ENCODE results near the gene PEX11G.

PEX11G gene

GRCh38 chr19:7458675-7459074, 30.2 kb downstream of the PEX11G start:
- H4K20me1 ChIP-seq (ENCODE audit: control insufficient read depth, insufficient read depth, low read depth, low read length) = peaks cover 6% of the 10 kb centered on the region; the same call in 1 of the 2 replicates
- no peak overlapping the region for H3K4me3 ChIP-seq (ENCODE audit: low read length)

GRCh38 chr19:7456964-7457541, 31.8 kb downstream of the PEX11G start:
- H3F3A ChIP-seq (ENCODE audit: control insufficient read depth, insufficient read depth) = no peaks in the 10 kb centered on the region
- H3K79me2 ChIP-seq (ENCODE audit: control insufficient read depth, low read length) = peaks cover 28% of the 10 kb centered on the region
- no peak for TF ChIP-seq EZH2phosphoT487 (IDR thresholded peaks at IDR 0.05; ENCODE audit: borderline replicate concordance, low read length)
- TF ChIP-seq, protein P1, sequence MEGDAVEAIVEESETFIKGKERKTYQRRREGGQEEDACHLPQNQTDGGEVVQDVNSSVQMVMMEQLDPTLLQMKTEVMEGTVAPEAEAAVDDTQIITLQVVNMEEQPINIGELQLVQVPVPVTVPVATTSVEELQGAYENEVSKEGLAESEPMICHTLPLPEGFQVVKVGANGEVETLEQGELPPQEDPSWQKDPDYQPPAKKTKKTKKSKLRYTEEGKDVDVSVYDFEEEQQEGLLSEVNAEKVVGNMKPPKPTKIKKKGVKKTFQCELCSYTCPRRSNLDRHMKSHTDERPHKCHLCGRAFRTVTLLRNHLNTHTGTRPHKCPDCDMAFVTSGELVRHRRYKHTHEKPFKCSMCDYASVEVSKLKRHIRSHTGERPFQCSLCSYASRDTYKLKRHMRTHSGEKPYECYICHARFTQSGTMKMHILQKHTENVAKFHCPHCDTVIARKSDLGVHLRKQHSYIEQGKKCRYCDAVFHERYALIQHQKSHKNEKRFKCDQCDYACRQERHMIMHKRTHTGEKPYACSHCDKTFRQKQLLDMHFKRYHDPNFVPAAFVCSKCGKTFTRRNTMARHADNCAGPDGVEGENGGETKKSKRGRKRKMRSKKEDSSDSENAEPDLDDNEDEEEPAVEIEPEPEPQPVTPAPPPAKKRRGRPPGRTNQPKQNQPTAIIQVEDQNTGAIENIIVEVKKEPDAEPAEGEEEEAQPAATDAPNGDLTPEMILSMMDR (IDR thresholded peaks at IDR 0.05; ENCODE audit: low read depth, low read length, poor library complexity, severe bottlenecking) = no peak
- peaks cover 6% of the 10 kb centered on the region; the same call in 1 of the 2 replicates for H3K9me2 ChIP-seq (replicated peaks; ENCODE audit: control insufficient read depth, low read length)
- no peak overlapping the region for H3K27ac ChIP-seq (ENCODE audit: low read depth, low read length)
- no peak overlapping the region for H3K4me2 ChIP-seq (ENCODE audit: low read length)
- no peaks in the 10 kb centered on the region for H3K4me1 ChIP-seq (ENCODE audit: control insufficient read depth, low read length)
- H4K20me1 ChIP-seq (ENCODE audit: control insufficient read depth, insufficient read depth, low read depth, low read length) = peaks cover 6% of the 10 kb centered on the region; the same call in 1 of the 2 replicates
- H3K9me3 ChIP-seq (ENCODE audit: control insufficient read depth, insufficient read depth, low read length) = no peaks in the 10 kb centered on the region; the same call in 1 of the 2 replicates
- H3K4me3 ChIP-seq (ENCODE audit: low read length) = no peak overlapping the region
- no peaks in the 10 kb centered on the region for H3K27me3 ChIP-seq (ENCODE audit: control insufficient read depth, low read length)
- H3K36me3 ChIP-seq (ENCODE audit: control insufficient read depth, low read length) = peaks cover 85% of the 10 kb centered on the region

More at GRCh38 chr19:7458675-7459074, 30.2 kb downstream of the PEX11G start:
- H3K79me2 ChIP-seq (ENCODE audit: control insufficient read depth, low read length) = peaks cover 19% of the 10 kb centered on the region
- no peak overlapping the region for H3K27ac ChIP-seq (ENCODE audit: low read depth, low read length)
- peaks cover 4% of the 10 kb centered on the region; the same call in 1 of the 2 replicates for H3K9me2 ChIP-seq (replicated peaks; ENCODE audit: control insufficient read depth, low read length)
- H3F3A ChIP-seq (ENCODE audit: control insufficient read depth, insufficient read depth) = no peaks in the 10 kb centered on the region
- TF ChIP-seq, protein P1 (IDR thresholded peaks at IDR 0.05; ENCODE audit: low read depth, low read length, poor library complexity, severe bottlenecking) = no peak
- TF ChIP-seq EZH2phosphoT487 (IDR thresholded peaks at IDR 0.05; ENCODE audit: borderline replicate concordance, low read length) = no peak
- H3K27me3 ChIP-seq (ENCODE audit: control insufficient read depth, low read length) = no peaks in the 10 kb centered on the region
- peaks cover 85% of the 10 kb centered on the region for H3K36me3 ChIP-seq (ENCODE audit: control insufficient read depth, low read length)
- H3K9me3 ChIP-seq (ENCODE audit: control insufficient read depth, insufficient read depth, low read length) = no peaks in the 10 kb centered on the region; the same call in 1 of the 2 replicates
- no peaks in the 10 kb centered on the region for H3K4me1 ChIP-seq (ENCODE audit: control insufficient read depth, low read length)
- H3K4me2 ChIP-seq (ENCODE audit: low read length) = no peak overlapping the region

DNA sequence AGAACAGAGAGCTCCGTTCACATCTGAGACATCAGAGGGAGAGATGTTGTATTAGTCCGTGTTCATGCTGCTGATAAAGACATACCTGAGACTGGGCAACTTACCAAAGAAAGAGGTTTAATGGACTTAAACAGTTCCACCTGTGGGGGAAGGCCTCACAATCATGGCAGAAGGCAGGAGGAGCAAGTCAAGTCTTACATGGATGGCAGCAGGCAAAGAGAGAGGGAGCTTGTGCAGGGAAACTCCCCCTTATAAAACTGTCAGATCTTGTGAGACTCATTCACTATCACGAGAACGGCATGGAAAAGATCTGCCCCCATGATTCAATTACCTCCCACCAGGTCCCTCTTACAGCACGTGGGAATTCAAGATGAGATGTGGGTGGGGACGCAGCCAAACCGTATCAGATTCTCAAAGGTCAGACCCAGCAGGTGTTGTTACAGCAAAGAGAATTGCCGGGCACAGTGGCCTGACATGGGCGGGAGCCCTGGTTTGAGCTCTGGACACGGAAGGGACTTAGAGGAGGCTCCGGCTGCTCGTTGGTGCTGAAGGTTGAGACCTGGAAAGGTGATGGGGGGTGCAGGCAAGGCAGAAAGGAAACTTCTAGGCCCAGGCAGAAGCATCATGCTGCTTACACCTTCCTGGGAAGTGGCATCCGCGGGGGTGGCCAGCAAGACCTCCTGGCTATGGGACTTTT, 33.1 kb downstream of the PEX11G start:
- Histone ChIP-seq H3K4me2 (ENCODE audit: low read length) (no peak overlapping the region), H3K9me3 (ENCODE audit: control insufficient read depth, insufficient read depth, low read length) (peaks cover 3% of the 10 kb centered on the region; the same call in 1 of the 2 replicates), H3K4me3 (ENCODE audit: low read length) (no peak overlapping the region), H3K4me1 (ENCODE audit: control insufficient read depth, low read length) (no peaks in the 10 kb centered on the region), H3F3A (ENCODE audit: control insufficient read depth, insufficient read depth) (no peaks in the 10 kb centered on the region), H4K20me1 (ENCODE audit: control insufficient read depth, insufficient read depth, low read depth, low read length) (peaks cover 6% of the 10 kb centered on the region; the same call in 1 of the 2 replicates), H3K36me3 (ENCODE audit: control insufficient read depth, low read length) (peaks cover 90% of the 10 kb centered on the region), H3K27ac (ENCODE audit: low read depth, low read length) (no peak overlapping the region), H3K79me2 (ENCODE audit: control insufficient read depth, low read length) (peaks cover 39% of the 10 kb centered on the region), H3K27me3 (ENCODE audit: control insufficient read depth, low read length) (no peaks in the 10 kb centered on the region), H3K9me2 (replicated peaks; ENCODE audit: control insufficient read depth, low read length) (peaks cover 6% of the 10 kb centered on the region; the same call in 1 of the 2 replicates)
- TF ChIP-seq, protein P1 (IDR thresholded peaks at IDR 0.05; ENCODE audit: low read depth, low read length, poor library complexity, severe bottlenecking) = no peak
- TF ChIP-seq EZH2phosphoT487 (IDR thresholded peaks at IDR 0.05; ENCODE audit: borderline replicate concordance, low read length) = no peak
